ENCODE results near the gene SPECC1. TPM values are rescaled to one million over a fixed set of nuclear protein-coding genes. Genes with fewer than 3 reads are reported as not detected.

The SPECC1 gene
- total RNA-seq, 1 experiment from 2014 or later, result 128 TPM

DNA sequence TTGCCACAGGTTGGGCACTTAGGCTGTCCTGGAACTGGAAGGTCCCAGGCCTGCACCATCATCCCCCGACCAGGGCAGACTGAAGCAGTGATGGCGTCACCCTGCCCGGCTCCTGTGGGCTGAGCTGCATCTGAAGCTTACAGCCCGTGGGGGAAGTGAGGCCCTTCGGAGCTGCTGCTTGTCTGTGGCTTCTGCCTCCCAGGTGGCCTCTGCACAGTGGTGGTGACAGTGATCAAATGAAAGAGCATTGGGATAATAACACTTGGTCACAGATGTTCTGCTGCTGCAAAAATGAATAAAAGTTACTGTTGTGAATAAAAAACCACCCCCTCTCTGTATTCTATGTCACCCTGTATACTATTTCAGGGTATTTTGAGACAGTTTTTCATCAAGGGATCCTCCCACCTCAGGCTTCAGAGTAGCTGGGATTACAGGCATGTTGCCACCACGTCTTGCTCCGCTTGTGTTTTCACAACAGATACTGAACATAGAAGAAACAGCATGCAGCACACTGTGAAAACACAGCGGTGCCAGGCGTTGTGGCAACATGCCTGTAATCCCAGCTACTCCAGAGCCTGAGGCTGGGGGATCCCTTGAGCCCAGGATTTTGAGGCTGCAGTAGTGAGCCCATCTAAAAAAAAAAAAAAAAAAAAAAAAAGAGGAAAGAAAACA, 293.2 kb downstream of the SPECC1 start:
- H3K4me2 ChIP-seq, result no peak overlapping the region
- H3K79me2 ChIP-seq (ENCODE audit: low read depth), result no peaks in the 10 kb centered on the region
- H3K9me3 ChIP-seq (ENCODE audit: insufficient read depth, low read depth), result peaks cover 8% of the 10 kb centered on the region; the same call in 1 of the 2 replicates
- H3K27ac ChIP-seq, result no peak overlapping the region
- no TSS peak for BruUV-seq (replicated peaks)
- H3K4me1 ChIP-seq (replicated peaks; ENCODE audit: insufficient read depth), result no peaks in the 10 kb centered on the region
- TF ChIP-seq, protein P1, sequence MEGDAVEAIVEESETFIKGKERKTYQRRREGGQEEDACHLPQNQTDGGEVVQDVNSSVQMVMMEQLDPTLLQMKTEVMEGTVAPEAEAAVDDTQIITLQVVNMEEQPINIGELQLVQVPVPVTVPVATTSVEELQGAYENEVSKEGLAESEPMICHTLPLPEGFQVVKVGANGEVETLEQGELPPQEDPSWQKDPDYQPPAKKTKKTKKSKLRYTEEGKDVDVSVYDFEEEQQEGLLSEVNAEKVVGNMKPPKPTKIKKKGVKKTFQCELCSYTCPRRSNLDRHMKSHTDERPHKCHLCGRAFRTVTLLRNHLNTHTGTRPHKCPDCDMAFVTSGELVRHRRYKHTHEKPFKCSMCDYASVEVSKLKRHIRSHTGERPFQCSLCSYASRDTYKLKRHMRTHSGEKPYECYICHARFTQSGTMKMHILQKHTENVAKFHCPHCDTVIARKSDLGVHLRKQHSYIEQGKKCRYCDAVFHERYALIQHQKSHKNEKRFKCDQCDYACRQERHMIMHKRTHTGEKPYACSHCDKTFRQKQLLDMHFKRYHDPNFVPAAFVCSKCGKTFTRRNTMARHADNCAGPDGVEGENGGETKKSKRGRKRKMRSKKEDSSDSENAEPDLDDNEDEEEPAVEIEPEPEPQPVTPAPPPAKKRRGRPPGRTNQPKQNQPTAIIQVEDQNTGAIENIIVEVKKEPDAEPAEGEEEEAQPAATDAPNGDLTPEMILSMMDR (conservative IDR thresholded peaks at IDR 0.05), result no peak
- no peak for TF ChIP-seq EZH2 (IDR thresholded peaks at IDR 0.05; ENCODE audit: low read depth)
- H2AFZ ChIP-seq, result no peak overlapping the region
- H3K27me3 ChIP-seq (ENCODE audit: insufficient read depth, low read depth), result no peaks in the 10 kb centered on the region
- H4K20me1 ChIP-seq (ENCODE audit: insufficient read depth), result no peaks in the 10 kb centered on the region
- peaks cover 18% of the 10 kb centered on the region for H3K36me3 ChIP-seq (ENCODE audit: low read depth)
- POLR2A ChIA-PET (ENCODE audit: unreplicated experiment), result no interaction called here
- H3K4me3 ChIP-seq, result no peak overlapping the region
- H3F3A ChIP-seq (ENCODE audit: insufficient read depth, low read depth), result no peaks in the 10 kb centered on the region
- CTCF ChIA-PET, result no interaction called here
- DNase-seq, result no peak
- intact Hi-C loops (cut with micrococcal nuclease; ENCODE audit: unreplicated experiment), result no loop called here
- no peaks in the 10 kb centered on the region for H3K9me2 ChIP-seq (ENCODE audit: insufficient read depth)

DNA sequence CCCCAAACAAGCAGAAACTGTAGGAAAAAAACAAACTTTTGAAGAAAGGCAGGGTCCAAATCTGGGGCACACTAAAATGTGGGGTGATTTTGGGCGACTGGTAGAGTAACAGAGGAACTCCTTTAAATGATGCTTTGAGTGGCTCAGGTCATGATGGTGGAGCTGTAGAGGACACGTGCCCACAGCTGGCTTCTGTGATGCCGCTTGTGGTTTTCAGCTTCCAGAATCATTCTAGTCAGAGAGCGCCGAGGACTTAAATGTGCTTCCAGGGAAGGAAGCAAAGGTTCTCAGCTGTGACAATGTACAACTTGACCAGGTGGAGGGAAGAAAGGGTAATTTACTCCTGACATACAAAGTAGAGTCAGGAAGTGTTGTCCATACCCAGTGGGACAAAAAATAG, 295.8 kb downstream of the SPECC1 start:
- H3K36me3 ChIP-seq (ENCODE audit: low read depth), result peaks cover 24% of the 10 kb centered on the region
- no peak for DNase-seq
- H3K4me3 ChIP-seq, result no peak overlapping the region
- no TSS peak for BruUV-seq (replicated peaks)
- CTCF ChIA-PET, result no interaction called here
- intact Hi-C loops (cut with micrococcal nuclease; ENCODE audit: unreplicated experiment), result no loop called here
- TF ChIP-seq EZH2 (IDR thresholded peaks at IDR 0.05; ENCODE audit: low read depth), result no peak
- TF ChIP-seq, protein P1 (conservative IDR thresholded peaks at IDR 0.05), result no peak
- H3K79me2 ChIP-seq (ENCODE audit: low read depth), result no peaks in the 10 kb centered on the region
- H3K9me3 ChIP-seq (ENCODE audit: insufficient read depth, low read depth), result peaks cover 9% of the 10 kb centered on the region; the same call in 1 of the 2 replicates
- H4K20me1 ChIP-seq (ENCODE audit: insufficient read depth), result no peaks in the 10 kb centered on the region
- no peaks in the 10 kb centered on the region for H3K9me2 ChIP-seq (ENCODE audit: insufficient read depth)
- H3F3A ChIP-seq (ENCODE audit: insufficient read depth, low read depth), result no peaks in the 10 kb centered on the region
- POLR2A ChIA-PET (ENCODE audit: unreplicated experiment), result no interaction called here
- no peaks in the 10 kb centered on the region for H3K4me1 ChIP-seq (replicated peaks; ENCODE audit: insufficient read depth)
- no peak overlapping the region for H3K27ac ChIP-seq
- no peak overlapping the region for H3K4me2 ChIP-seq
- no peak overlapping the region for H2AFZ ChIP-seq
- H3K27me3 ChIP-seq (ENCODE audit: insufficient read depth, low read depth), result no peaks in the 10 kb centered on the region

DNA sequence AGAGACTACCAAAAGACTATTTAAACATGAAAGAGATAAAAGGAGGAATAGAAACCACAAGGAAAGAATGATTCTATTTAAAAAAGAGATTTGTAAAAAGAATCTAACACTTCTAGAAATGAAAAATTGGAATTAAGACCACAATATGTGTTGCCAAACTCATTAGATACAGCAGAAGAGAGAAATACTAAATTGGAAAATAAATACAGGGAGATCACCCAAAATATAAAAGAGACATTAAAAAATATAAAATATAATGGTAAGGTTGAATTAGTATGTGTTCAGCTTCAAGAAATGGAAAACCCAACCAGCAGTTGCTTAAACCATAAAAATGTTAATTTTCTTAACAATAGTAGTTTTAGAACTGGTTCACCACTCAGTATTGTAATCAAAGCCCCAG, 297.8 kb downstream of the SPECC1 start:
- Histone ChIP-seq H3F3A (ENCODE audit: insufficient read depth, low read depth) (no peaks in the 10 kb centered on the region), H3K27ac (no peak overlapping the region), H2AFZ (no peak overlapping the region), H3K4me1 (replicated peaks; ENCODE audit: insufficient read depth) (no peaks in the 10 kb centered on the region), H3K4me2 (no peak overlapping the region), H4K20me1 (ENCODE audit: insufficient read depth) (no peaks in the 10 kb centered on the region), H3K27me3 (ENCODE audit: insufficient read depth, low read depth) (no peaks in the 10 kb centered on the region), H3K79me2 (ENCODE audit: low read depth) (no peaks in the 10 kb centered on the region), H3K9me3 (ENCODE audit: insufficient read depth, low read depth) (peaks cover 9% of the 10 kb centered on the region; the same call in 1 of the 2 replicates), H3K9me2 (ENCODE audit: insufficient read depth) (no peaks in the 10 kb centered on the region), H3K4me3 (no peak overlapping the region), H3K36me3 (ENCODE audit: low read depth) (peaks cover 24% of the 10 kb centered on the region)
- ChIA-PET POLR2A (ENCODE audit: unreplicated experiment) (no interaction called here), CTCF (no interaction called here)
- intact Hi-C loops (cut with micrococcal nuclease; ENCODE audit: unreplicated experiment), result no loop called here
- no peak for DNase-seq
- TF ChIP-seq EZH2 (IDR thresholded peaks at IDR 0.05; ENCODE audit: low read depth), result no peak
- BruUV-seq (replicated peaks), result no TSS peak

Data from PC-9 (cell line).